A673 (cell line): ENCODE data around the gene WFDC9. TPM values are rescaled to one million over a fixed set of nuclear protein-coding genes. Genes with fewer than 3 reads are reported as not detected.
"Not testable (repeated sequence)": the region's sequence is repeated elsewhere in the genome, so short reads cannot be mapped to it uniquely, and the experiment has no call there.

ENCODE experiments used
- BruUV-seq: library from RNA; stranded (reverse); fragments of 400-500 nt; replicated peaks from 2 replicates; lab custom pipeline; 2021; lab: Mats Ljungman, UMichigan
- CTCF ChIA-PET: fragments of 300-600 bp; sonication (Branson Sonifier 250); formaldehyde crosslinking; loops from one replicate; lab custom pipeline; 2022; ENCODE audit warnings: antibody characterized with exemption; lab: Charles Lee
- POLR2A ChIA-PET: fragments of 300-600 bp; sonication (Branson Sonifier 250); formaldehyde crosslinking; loops from one replicate; lab custom pipeline; 2022; ENCODE audit warnings: antibody characterized with exemption; ENCODE audit not compliant: low non-redundant PET; lab: Charles Lee
- DNase-seq: peaks from one replicate; pipeline ENCODE4 v3.0.0-alpha.2; 2015; ENCODE audit warnings: low spot score
- H3K27ac ChIP-seq: fragments of 200-600 bp; sonication (generic); 2 replicates; pipeline ENCODE4 v1.5.1; 2016; ENCODE audit warnings: mixed run types, low read depth, mild to moderate bottlenecking, mixed read lengths, antibody characterized with exemption, low read length; ENCODE audit not compliant: poor library complexity, severe bottlenecking
- H3K27me3 ChIP-seq: fragments of 200-600 bp; sonication (generic); replicated peaks from 2 replicates; pipeline ENCODE4 v1.6.1; 2017; ENCODE audit warnings: mixed run types, low read depth, mild to moderate bottlenecking, mixed read lengths, antibody characterized with exemption, low read length; ENCODE audit not compliant: insufficient read depth, poor library complexity
- H3K36me3 ChIP-seq: fragments of 200-600 bp; sonication (generic); 2 replicates; pipeline ENCODE4 v1.6.1; 2016; ENCODE audit warnings: mixed run types, mild to moderate bottlenecking, mixed read lengths, antibody characterized with exemption, low read length; ENCODE audit not compliant: insufficient read depth, poor library complexity, severe bottlenecking
- H3K4me1 ChIP-seq: fragments of 200-600 bp; sonication (generic); 2 replicates; pipeline ENCODE4 v1.6.1; 2017; ENCODE audit warnings: mixed run types, mild to moderate bottlenecking, mixed read lengths, antibody characterized with exemption, low read length; ENCODE audit not compliant: insufficient read depth, poor library complexity, severe bottlenecking
- H3K4me3 ChIP-seq: fragments of 200-600 bp; sonication (generic); 2 replicates; pipeline ENCODE4 v1.5.1; 2016; ENCODE audit warnings: low read depth, mixed run types, mild to moderate bottlenecking, mixed read lengths, low read length; ENCODE audit not compliant: poor library complexity, severe bottlenecking
- H3K9me3 ChIP-seq: fragments of 200-600 bp; sonication (generic); 2 replicates; pipeline ENCODE4 v1.6.1; 2016; ENCODE audit warnings: mixed run types, low read depth, mild to moderate bottlenecking, mixed read lengths, antibody characterized with exemption, low read length; ENCODE audit not compliant: poor library complexity, severe bottlenecking
- CTCF ChIP-seq: fragments of 300-800, 200-600 bp; sonication (generic); conservative IDR thresholded peaks from 2 replicates; pipeline ENCODE4 v1.5.1; 2017; ENCODE audit warnings: low read depth, mild to moderate bottlenecking, antibody characterized with exemption, low read length, moderate library complexity, mixed read lengths
- EZH2 ChIP-seq: fragments of 200-600 bp; sonication (generic); IDR thresholded peaks from 2 replicates; pipeline ENCODE4 v1.6.1; 2017; ENCODE audit warnings: borderline replicate concordance, low read depth, mild to moderate bottlenecking, mixed read lengths, antibody characterized with exemption, low read length; ENCODE audit not compliant: poor library complexity, severe bottlenecking
- intact Hi-C: fragments of 100-400 bp; cut with micrococcal nuclease; formaldehyde crosslinking; loops from one replicate; pipeline ENCODE4 v1.10.0; 2022; ENCODE audit not compliant: unreplicated experiment
- total RNA-seq: library from RNA; stranded (reverse); gene quantifications from 2 replicates; pipeline ENCODE4 v1.2.3, GENCODE V29; 2021

The WFDC9 gene
- total RNA-seq, 1 experiment from 2014 or later, result not detected

DNA sequence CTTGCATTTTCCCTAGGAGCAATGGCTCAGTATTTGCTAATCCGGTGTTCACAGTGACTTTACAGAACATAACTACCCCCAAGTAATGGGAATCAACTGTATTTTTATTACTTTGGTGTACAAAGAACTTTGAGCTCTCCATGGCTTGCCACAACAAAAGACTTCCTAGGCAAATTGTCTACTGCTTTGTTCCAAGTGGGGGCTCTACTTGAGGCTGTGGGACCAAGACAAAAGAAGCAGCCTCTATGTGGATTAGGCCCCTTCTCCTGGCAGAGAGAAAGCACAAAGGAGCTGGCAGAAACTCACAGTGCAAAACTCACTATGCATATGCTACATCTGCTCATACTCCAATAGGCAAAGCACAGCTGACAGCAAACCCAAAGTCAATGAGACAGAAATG, 52.9 kb downstream of the WFDC9 start:
- H3K27me3 ChIP-seq, result peaks cover 21% of the 10 kb centered on the region
- H3K27ac ChIP-seq, result no peak overlapping the region
- no peak overlapping the region for H3K4me3 ChIP-seq
- DNase-seq, result peak; percentile 1
- CTCF ChIA-PET, result no interaction called here
- POLR2A ChIA-PET, result no interaction called here
- BruUV-seq, result no TSS peak
- H3K4me1 ChIP-seq, result no peaks in the 10 kb centered on the region
- no peaks in the 10 kb centered on the region for H3K9me3 ChIP-seq
- H3K36me3 ChIP-seq, result no peaks in the 10 kb centered on the region
- intact Hi-C loops, result no loop called here
- no peak for TF ChIP-seq EZH2
- no peak for TF ChIP-seq CTCF

GRCh38 chr20:45576995-45577394, 54.1 kb downstream of the WFDC9 start:
- intact Hi-C loops, result no loop called here
- Histone ChIP-seq H3K9me3 (no peaks in the 10 kb centered on the region), H3K4me1 (no peaks in the 10 kb centered on the region), H3K27me3 (peaks cover 10% of the 10 kb centered on the region), H3K27ac (no peak overlapping the region), H3K4me3 (no peak overlapping the region), H3K36me3 (no peaks in the 10 kb centered on the region)
- TF ChIP-seq CTCF (no peak), EZH2 (no peak)
- no TSS peak for BruUV-seq
- ChIA-PET CTCF (no interaction called here), POLR2A (no interaction called here)
- no peak for DNase-seq

DNA sequence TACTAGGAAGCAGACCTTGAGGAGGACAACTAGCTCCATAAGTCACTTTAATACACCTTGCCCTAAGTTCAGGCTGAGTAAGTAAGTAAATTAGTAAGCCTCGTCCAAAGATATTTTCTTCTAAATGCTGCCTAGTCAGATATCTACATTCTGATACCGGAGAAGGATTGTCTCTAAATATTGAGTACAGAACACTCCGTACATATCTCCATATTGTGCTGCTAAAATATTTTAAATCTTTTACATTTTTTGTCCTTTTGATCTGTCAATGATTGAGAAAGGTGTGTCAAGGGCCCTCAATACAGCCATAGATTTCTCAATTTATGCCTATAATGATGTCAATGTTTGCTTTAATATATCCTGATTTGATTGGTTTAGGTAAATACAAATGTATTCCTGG, 55.2 kb downstream of the WFDC9 start:
- no peak for DNase-seq
- Histone ChIP-seq H3K36me3 (no peaks in the 10 kb centered on the region), H3K27me3 (peaks cover 8% of the 10 kb centered on the region), H3K27ac (no peak overlapping the region), H3K4me3 (no peak overlapping the region), H3K4me1 (no peaks in the 10 kb centered on the region), H3K9me3 (no peaks in the 10 kb centered on the region)
- BruUV-seq, result no TSS peak
- intact Hi-C loops, result no loop called here
- ChIA-PET POLR2A (no interaction called here), CTCF (no interaction called here)
- no peak for TF ChIP-seq EZH2
- TF ChIP-seq CTCF, result no peak

DNA sequence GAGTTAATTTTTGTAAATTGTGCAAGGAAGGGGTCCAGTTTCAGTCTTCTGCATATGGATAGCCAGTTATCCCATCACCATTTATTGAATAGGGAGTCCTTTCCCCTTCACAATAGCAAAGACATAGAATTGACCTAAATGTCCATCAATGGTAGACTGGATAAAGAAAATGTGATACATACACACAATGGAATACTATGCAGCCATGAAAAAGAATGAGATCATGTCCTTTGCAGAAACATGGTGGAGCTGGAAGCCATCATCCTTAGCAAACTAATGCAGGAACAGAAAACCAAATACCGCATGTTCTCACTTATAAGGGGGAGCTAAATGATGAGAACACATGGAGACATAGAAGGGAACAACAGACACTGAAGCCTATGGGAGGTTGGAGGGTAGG, 61.4 kb downstream of the WFDC9 start:
- H3K27ac ChIP-seq, H3K36me3 ChIP-seq, intact Hi-C loops, H3K4me1 ChIP-seq, H3K27me3 ChIP-seq, POLR2A ChIA-PET, CTCF ChIA-PET, H3K4me3 ChIP-seq, H3K9me3 ChIP-seq, BruUV-seq, DNase-seq: not testable (repeated sequence)
